Stimulated activated CD4-positive, alpha-beta T cell treated with anti-CD3 and anti-CD28 coated beads, Interleukin-15, amount 100 ng/mL, for 24 hours (primary cell): ENCODE data around the gene SLX4IP.

Experiments
- DNase-seq: peaks from one replicate; pipeline ENCODE4 v3.0.0-alpha.2; 2020

Gene SLX4IP

DNA sequence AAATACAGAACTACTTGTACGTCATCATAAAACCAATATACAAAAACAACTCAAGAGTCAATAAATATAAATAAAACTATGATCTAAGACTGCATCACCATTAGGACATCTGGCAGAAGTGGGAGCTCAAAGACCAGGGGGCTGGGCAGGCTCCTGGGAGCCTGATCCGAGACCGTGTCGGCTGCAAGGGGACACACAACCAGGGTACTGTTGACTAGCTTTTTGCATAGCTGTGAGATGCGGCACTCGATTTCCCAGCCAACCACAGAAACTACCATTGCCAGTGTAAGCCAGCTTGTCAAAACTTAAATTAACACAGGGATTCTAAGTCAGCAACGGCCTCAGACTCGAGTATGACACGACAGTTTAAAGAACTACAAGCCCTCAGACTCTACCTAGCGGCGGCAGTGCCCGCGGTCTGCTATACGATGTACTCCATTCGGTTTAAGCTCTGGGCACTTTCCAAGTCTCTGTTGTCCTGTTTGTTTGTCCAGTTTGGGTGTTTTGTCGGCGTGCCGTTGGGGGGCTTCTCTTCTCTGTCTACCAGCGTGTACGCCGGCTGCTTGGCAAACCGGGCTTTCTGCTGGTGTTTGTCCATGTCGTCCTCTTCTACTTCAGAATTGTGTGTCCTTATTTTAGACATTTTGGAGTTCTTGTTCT is 204.1 kb downstream of the SLX4IP start:
- DNase-seq, result no peak

- DNase-seq, result no peak
Observed at GRCh38 chr20:10639737-10640556, 204.8 kb downstream of the SLX4IP start.

- no peak for DNase-seq
Observed at GRCh38 chr20:10640897-10641296, 205.8 kb downstream of the SLX4IP start.

DNA sequence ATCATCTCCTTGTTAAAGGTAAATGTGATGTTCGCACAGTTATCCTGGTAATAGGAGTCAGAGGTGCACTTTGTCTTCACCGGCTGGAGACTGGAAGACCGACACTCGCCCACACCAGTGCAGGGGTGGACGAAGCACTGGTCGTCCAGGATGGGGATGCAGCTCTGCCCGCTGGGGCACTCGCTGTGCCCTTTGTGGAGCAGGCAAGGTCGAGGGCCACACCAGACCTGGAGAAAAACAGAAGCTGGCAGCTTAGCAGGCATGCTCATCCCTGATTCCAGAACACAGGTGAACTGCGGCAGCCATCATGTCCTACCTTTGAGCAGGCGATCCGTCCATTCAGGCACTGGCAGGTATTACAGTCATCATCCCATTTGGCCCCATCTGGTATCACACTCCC is 206.4 kb downstream of the SLX4IP start:
- DNase-seq, result no peak

DNA sequence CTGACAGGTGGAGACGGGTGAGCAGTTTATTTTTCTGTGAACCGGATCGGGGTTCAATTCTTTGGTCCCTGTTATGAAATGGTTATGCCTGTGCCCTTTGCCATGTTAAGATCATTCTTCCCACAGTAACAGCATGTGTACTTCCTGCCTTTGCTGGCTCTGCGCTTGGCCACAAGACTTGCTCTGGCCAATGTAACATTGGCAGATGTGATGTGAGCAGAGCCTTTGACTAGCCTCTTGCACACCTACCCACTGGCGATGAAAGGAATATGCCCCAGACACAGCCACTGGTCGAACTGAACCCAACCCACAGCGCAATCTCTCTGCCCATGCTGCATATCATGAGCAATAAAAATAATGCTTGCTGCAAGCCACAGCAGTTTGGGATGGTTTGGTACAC is 206.8 kb downstream of the SLX4IP start:
- no peak for DNase-seq

DNA sequence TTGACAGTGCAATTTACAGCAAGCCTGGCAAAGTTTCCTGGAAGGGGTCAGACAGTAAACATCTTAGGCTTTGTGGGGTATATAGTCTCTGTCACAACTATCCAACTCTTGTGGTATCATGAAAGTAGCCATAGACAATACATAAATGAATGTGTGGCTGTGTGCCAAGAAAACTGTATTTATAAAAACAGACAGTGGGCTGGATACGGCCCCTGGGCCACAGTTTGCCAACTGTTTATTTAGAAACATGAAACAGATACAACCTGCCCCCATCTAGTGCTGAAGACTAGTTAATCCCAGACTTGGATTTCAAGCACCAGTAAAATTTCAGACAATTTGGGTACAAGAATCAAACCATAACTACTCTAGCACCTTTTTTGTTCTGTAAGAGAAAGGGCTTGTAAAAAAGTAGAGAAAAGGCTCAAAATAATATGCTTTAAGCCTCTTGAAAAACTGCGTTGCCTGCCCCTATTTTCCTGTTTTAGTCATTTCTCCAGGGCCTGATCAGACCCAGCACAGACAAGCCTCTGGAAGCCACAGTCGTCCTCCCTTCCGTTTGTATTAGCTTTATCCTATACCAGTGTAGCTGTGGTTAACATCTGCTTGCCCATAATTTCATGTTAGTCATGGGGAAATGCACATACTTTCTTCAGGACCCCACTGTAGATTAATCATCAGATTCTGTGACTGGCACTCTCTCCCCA is 207.9 kb downstream of the SLX4IP start:
- DNase-seq, result no peak

GRCh38 chr20:10643560-10643873 is 208.4 kb downstream of the SLX4IP start:
- DNase-seq, result no peak

DNA sequence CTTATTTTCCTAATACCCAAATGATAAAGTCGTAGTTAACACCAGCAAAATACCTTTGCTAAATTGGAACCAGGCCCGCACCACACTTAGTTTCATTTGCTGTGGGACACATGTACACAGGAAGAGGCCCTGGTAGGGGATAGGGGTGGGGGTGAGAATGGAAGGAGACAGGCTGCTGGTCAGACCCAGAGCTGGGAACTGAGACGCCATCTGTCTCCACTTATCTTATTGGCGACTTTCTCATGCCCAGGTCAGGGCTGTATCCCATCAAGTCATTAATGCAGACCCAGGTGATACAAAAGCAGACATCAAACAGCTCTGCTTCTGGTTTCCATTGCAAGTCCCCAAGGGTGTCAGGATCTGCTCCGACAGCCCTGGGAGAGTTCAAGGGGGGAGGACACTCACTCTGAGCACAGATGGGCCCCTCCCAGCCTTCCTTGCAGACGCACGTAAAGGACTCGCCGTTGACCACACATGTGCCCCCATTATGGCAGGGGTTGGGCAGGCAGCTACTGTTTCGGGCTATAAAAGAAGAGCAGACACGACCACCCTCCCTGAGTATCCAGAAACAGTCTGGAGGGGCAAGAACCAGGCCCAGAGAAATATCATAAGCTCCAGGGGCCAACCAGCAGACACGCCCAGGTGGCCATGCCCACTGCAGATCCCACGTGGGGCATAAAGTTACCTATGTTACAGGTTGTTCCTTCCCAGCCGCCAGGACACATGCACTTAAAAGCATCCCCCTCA is 209.5 kb downstream of the SLX4IP start:
- no peak for DNase-seq

DNA sequence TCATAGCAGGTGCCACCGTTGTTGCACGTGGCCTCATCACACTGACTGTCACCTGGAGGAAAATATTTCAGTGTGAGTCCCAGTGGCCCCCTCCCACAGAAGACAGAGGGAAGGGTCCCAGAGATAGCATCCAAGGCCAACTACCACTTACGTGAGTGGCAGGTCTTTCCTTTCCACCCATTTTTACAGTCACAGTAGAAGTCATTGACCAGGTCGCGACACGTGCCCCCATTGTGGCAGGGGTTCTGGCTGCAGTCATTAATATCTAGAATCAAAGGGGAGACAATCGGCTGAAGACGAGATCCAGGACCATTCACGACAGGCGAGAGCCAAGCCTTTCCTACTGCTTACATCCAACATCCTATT is 210.1 kb downstream of the SLX4IP start:
- no peak for DNase-seq

DNA sequence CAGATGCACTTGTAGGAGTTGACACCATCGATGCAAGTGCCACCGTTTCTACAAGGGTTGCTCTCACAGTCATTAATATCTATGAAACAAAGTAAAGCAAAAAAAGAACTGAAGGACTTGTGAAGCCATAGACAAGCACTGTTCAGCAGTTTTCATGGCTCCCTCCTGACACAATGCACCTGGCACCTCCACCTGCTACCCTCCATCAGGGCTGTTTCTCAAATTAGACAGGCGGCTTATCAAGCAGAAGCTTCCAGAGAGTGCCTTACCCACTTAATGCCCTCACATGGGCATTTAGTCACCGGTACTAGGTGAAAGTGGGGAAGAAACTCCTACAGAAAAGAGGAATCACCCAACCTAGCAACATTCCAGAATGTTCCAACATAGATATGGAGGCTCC is 210.9 kb downstream of the SLX4IP start:
- no peak for DNase-seq

DNA sequence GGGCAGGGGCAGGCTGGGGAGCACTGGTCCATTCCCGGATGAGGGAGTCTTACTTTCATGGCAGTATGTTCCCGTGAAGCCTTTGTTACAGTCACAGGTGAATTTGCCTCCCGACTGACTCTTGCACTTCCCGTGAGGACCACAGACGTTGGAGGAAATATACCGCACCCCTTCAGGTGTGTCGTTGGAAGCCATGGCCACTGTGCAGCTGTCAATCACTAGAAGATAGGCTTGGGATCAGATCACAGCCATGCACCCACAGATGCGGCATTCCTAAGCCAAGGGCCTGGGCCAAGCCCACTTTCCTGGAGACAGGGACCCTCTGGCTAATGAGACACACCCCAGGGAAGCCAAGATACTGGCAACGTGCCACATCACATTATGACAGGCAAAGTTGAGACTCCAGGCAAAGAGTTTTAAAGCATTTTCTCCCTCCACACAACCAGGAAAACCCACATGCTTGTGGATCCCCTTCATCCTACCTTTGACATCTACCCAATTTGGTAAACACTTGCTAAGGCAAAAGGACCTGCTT is 211.8 kb downstream of the SLX4IP start:
- no peak for DNase-seq

DNA sequence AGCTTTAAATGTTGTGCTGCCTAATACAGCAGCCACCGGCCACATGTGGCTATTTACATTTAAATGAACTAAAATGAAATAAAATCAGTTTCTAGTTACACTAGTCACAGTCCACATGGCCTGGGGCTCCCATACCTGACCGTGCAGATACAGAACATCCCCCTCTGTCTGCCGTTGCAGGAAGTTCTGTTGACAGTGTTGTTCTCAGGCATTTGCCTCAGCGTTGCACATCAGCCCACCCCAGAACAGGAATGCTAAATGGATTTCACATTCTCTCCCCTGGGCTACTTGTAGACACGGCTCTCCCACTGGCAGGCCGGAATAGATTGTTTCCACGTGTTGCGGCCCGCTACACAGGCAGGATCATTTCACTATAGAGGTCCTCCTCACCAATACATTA is 212.4 kb downstream of the SLX4IP start:
- DNase-seq, result no peak

GRCh38 chr20:10647909-10648308 is 212.8 kb downstream of the SLX4IP start:
- no peak for DNase-seq

DNA sequence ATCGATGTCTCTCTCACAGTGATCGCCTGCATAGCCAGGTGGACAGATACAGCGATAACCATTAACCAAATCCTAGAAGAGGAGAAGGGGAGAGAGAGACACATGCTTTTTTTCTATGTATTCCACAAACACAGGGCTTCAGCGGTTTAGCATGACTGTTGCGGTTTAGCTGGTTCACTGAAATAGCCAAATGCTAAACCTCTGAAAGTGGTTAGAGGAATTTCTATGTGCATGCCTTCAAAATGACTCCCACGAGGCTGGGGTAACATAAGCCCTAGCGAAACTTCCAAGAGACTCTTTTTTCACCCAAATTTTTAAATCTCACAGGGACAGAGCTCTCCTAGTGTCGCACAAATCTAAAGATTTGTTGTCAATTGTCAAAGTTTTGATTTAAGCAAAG is 213.5 kb downstream of the SLX4IP start:
- DNase-seq, result no peak

DNA sequence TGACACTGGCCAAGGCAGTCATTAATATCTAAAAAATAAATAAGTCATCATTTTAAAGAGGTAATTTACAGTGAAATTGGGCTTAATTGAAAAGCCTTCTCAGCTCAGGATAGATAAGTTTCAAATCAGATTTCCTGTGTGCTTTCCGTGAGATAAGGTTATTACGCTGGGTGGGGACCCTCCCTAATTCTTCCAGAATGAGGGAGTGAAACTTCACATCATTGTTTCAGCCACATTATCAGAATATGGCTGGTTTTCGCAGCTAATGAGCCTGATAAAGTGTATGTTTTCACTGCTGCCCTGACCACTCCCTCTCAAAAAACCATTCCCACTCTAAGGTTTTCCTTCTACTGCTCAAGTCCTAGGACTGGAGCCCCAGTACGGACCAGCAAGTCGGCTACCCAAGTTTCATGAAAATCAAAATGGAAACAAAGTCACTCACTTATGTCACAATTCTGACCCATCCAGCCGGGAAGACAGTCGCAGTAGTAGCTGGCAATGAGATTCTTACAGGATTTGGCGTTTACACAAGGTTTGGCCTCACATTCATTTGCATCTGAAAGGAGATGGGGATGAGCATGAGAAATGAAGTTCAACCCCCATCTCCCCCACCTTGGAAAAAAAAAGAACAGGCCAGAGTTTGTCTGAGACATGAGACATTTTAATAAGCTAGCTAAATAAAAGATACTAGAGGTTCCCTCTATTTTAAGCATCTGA is 214.1 kb downstream of the SLX4IP start:
- DNase-seq, result no peak

DNA sequence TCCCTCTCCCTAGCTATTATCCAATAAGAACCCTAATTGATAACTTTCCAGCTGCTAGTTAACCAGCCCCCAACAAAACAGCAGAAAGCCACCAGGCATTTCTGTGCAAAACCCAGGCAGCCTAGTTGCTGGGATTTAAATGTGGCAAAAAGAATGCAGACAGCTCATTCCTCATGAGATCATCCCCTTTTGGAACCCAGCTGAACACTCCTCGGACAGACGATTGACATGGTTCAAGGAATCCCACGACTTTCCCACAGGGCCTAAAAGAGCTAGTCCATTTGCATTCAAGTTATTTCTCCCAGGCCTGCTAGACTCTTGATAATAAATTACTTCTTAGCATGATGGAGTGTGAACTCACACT is 214.7 kb downstream of the SLX4IP start:
- no peak for DNase-seq

GRCh38 chr20:10651227-10651990 is 216.3 kb downstream of the SLX4IP start:
- no peak for DNase-seq

- DNase-seq, result no peak
Observed at GRCh38 chr20:10652185-10652584, 217.1 kb downstream of the SLX4IP start.

DNA sequence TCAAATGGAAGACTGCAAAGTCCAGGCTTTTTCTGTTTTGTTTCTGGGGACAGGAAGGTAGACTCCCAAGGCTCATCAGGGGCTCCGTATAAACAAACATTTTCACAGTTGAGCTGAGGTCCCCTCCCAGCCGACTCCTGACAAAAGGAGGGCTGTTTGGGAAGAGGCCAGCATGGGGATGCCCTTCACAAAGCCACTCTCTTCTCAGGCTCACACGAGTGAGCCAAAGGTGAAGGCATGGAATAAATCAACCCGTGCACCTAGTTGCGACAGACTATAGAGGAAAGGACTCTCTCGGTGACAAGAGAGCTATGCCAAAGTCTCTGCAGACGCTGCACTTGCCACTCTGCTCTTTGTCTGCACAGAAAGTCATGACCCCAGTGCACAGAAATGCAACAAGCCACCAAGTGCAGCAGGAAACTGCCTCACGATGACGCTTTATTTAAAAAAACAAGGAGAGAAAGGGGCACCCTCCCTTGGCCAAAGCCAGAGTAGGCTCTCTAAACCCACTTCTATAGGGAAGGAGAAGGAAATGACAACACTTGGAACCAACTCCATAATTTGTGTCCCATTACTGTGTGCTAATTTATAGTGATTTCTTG is 217.7 kb downstream of the SLX4IP start:
- no peak for DNase-seq

GRCh38 chr20:10653599-10654249 is 218.6 kb downstream of the SLX4IP start:
- DNase-seq, result no peak

- DNase-seq, result no peak
Observed at GRCh38 chr20:10654250-10654610, 219.1 kb downstream of the SLX4IP start.
